Heart left ventricle (tissue), 16 donors: ENCODE results near the gene CRMP1. TPM values are rescaled to one million over a fixed set of nuclear protein-coding genes. Genes with fewer than 3 reads are reported as not detected.

Source experiments
- ATAC-seq, 4 donors: fragments of 200-7000 bp; cut with Tn5 transposase; one replicate each; pipeline ENCODE4 v1.9.1; 2020 to 2022; ENCODE audit warnings: moderate library complexity in 4 of 4, mild to moderate bottlenecking in 3 of 4, moderate number of reproducible peaks in 1 of 4
- DNase-seq, 5 donors: peaks; one replicate each; pipeline ENCODE4 v3.0.0-alpha.2; 2020
- H3K27ac ChIP-seq, 12 donors: fragments of 200-600 bp; sonication (generic) in 4 of 12; one replicate each; pipeline versions ENCODE4 v1.5.0 to v1.8.0; 2016 to 2022; ENCODE audit warnings: mild to moderate bottlenecking in 2 of 12
- H3K27me3 ChIP-seq, 9 donors: fragments of 200-600 bp; sonication (generic) in 2 of 9; one replicate each; pipeline versions ENCODE4 v1.5.1 to v1.8.0; 2016 to 2022; ENCODE audit warnings: mild to moderate bottlenecking in 3 of 9
- H3K36me3 ChIP-seq, 9 donors: fragments of 200-600 bp; sonication (generic) in 2 of 9; one replicate each; pipeline versions ENCODE4 v1.5.0 to v1.8.0; 2018 to 2022; ENCODE audit warnings: mild to moderate bottlenecking in 2 of 9
- H3K4me1 ChIP-seq, 12 donors: fragments of 200-600 bp; sonication (generic) in 4 of 12; one replicate each; pipeline versions ENCODE4 v1.5.0 to v1.8.0; 2016 to 2022; ENCODE audit warnings: mild to moderate bottlenecking in 3 of 12
- H3K4me3 ChIP-seq, 12 donors: fragments of 200-600 bp; sonication (generic) in 4 of 12; one replicate each; pipeline versions ENCODE4 v1.5.0 to v1.8.0; 2017 to 2022; ENCODE audit warnings: mild to moderate bottlenecking in 9 of 12, moderate library complexity in 4 of 12
- H3K9me3 ChIP-seq, 12 donors: fragments of 200-600 bp; sonication (generic) in 4 of 12; one replicate each; pipeline versions ENCODE4 v1.5.0 to v1.8.0; 2016 to 2022; ENCODE audit warnings: mild to moderate bottlenecking in 1 of 12
- POLR2A ChIP-seq, 2 donors: fragments of 450-650 bp; IDR thresholded peaks; one replicate each; pipeline ENCODE4 v1.6.1; 2017; ENCODE audit warnings: antibody characterized with exemption in 2 of 2, mild to moderate bottlenecking in 2 of 2, moderate library complexity in 2 of 2
- WGBS, 4 donors: extraction: QIAGEN DNeasy Blood & Tissue Kit in 2 of 4; methylation state at CpG; one replicate each; pipeline versions ENCODE4 v1.1.5 to v1.1.7; 2013 to 2018; 5-methylcytosine and 5-hydroxymethylcytosine counted together
- intact Hi-C, 10 donors: fragments of 100-400 bp; cut with DNase I; formaldehyde crosslinking; loops; one replicate each; pipeline versions ENCODE4 v1.11.1 to v1.14.2; 2022
- microRNA counts, 2 donors: library from miRNA; unstranded; fragments of <30 nt; microRNA quantifications; one replicate each; lab custom pipeline; 2016
- microRNA-seq, 4 donors: library from miRNA; unstranded; fragments of <30 nt; microRNA quantifications; one replicate each; pipeline versions ENCODE4 to v1.2.0, GENCODE V29; 2017 to 2020
- polyA plus RNA-seq, 2 donors: library from polyadenylated mRNA; stranded (reverse); fragments of 200-250 nt; gene quantifications; one replicate each; pipeline ENCODE4 v1.2.3, GENCODE V29; 2013
- total RNA-seq, 9 donors: library from RNA; depleted of rRNA in 2 of 9; stranded (reverse); fragments of >200 nt in 2 of 9; fragmentation: NEBNext Ultra II Directional in 3 of 9; extraction: Animal tissue kit (Norgen Biotek cat#: 25700) in 3 of 9; gene quantifications; one replicate each; pipeline versions ENCODE4 v1.1.0 to v1.2.4, GENCODE V29; 2016 to 2023
- TF ChIP-seq, protein P1 (sequence below), 12 donors: fragments of 200-600 bp; sonication (generic) in 4 of 12; IDR thresholded peaks; one replicate each; pipeline versions ENCODE4 v1.5.0 to v1.8.0; 2018 to 2022; ENCODE audit warnings: antibody characterized with exemption in 12 of 12, mild to moderate bottlenecking in 5 of 12
- donor health status: ischemic (EF 13 %, LVEDD 7.1; RV severe dilation, severe dysfunction).
- donor health status: healthy with polysubstance abuse.
- donor health status: DM: no; HTN: yes; CAD: no.
- donor health status: DM: no; HTN: no; CAD: no.
- donor health status: ischemic (EF 25% LVEDD 6.9; RV normal size, moderate dysfunction).
- donor health status: ischemic (EF 25% LVEDD 5.7; RV mildly dilated, moderate dysfunction).
- donor health status: healthy.
- donor health status: DM: yes; HTN: yes; CAD: no.
- donor health status: ischemic (EF 35%, LVEDD 5.7; RV mildly dilated, moderate dysfunction).
- donor health status: nonischemic (EF 11% LVEDD 7.7; RV severe dilation, severe dysfunction).
- donor health status: DM: yes; HTN: yes; CAD: no.
- donor health status: PGD.
- donor health status: ischemic (EF 29% LVEDD 5.4; RV normal size, mild dysfunction).
- donor health status: nonischemic (EF 23%, LVEDD 6.1; RV moderate dilation, normal function).

CRMP1 gene
- total and polyA plus RNA-seq, 11 donors = 0.34 to 2.4 (median 0.93) TPM

DNA sequence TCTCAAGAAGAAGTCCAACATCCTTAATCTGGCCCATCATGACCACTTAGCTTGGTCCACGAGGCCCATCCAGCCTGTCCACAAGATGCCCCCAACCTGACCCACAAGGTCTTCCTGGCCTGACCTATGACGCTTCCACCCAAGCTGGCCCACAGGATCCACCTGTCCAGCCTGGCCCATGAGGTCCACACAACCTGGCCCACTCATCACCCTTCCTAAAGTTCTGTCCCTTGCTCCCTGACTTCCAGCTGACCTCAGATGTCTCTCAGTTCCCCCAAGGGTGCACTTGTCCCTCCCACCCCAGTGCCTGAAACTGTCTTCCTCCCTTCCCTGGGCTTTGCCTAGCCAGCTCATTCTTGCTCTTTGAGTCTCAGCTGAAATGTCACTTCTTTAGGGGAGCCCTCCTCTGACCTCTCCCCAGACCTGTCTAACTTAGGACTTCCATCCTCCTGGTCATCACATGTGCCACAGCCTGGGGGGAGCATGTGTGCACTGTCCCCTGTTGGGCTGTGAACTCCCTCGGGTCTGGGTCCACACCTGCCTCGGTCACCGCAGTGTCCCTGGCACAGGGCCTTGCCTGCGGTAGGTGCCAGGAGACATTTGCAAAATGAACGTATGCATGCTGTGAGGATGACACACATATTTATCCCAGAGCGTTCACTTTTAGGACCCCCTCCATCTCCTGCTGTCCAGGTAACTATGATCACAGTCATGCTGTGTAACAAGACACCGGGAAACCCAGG lies 120.2 kb downstream of the CRMP1 start:
- ATAC-seq = peak in 1 of 4 donors; percentile 24
- H3K27ac ChIP-seq = no peak overlapping the region
- no peak overlapping the region for H3K4me3 ChIP-seq
- intact Hi-C loops = no loop called here
- peaks cover 0 to 23% (median 10%) of the 10 kb centered on the region in 12 donors for H3K9me3 ChIP-seq
- H3K4me1 ChIP-seq = no peaks in the 10 kb centered on the region
- H3K27me3 ChIP-seq = no peaks in the 10 kb centered on the region
- TF ChIP-seq POLR2A (IDR thresholded peaks at IDR 0.05) = no peak
- TF ChIP-seq, protein P1, sequence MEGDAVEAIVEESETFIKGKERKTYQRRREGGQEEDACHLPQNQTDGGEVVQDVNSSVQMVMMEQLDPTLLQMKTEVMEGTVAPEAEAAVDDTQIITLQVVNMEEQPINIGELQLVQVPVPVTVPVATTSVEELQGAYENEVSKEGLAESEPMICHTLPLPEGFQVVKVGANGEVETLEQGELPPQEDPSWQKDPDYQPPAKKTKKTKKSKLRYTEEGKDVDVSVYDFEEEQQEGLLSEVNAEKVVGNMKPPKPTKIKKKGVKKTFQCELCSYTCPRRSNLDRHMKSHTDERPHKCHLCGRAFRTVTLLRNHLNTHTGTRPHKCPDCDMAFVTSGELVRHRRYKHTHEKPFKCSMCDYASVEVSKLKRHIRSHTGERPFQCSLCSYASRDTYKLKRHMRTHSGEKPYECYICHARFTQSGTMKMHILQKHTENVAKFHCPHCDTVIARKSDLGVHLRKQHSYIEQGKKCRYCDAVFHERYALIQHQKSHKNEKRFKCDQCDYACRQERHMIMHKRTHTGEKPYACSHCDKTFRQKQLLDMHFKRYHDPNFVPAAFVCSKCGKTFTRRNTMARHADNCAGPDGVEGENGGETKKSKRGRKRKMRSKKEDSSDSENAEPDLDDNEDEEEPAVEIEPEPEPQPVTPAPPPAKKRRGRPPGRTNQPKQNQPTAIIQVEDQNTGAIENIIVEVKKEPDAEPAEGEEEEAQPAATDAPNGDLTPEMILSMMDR (IDR thresholded peaks at IDR 0.05) = no peak
- no peak for DNase-seq
- WGBS, 4 donors = 87 to 93% (median 90%) methylated on average over 6 to 9 of the region's 9 CpGs
- H3K36me3 ChIP-seq = peaks cover 0 to 10% (median 0%) of the 10 kb centered on the region in 9 donors

MicroRNAs encoded within 50 kb of the gene (microRNA counts, 767-probe panel; counts per million panel counts)
- 0 to 71.6 counts per million in 2 donors for microRNA hsa-miR-378d (lab: Ali Mortazavi, UCI)

Small RNA genes lying within 50 kb of the gene (microRNA-seq; reads per million reads assigned to microRNA genes)
- 2.4 to 6.2 (median 4.7) reads per million in 4 donors for gene MIR378D1

Other genes with a start within 250 kb of the CRMP1 start
- 1 to 10 TPM in 4 of 9 donors, under 1 TPM in 5; 0.46 to 3.1 (median 0.99) TPM for gene EVC2, start 184.5 kb downstream of the CRMP1 start, total RNA-seq
- under 1 TPM; 0.89 to 0.95 TPM for gene EVC2, start 184.5 kb downstream of the CRMP1 start, polyA plus RNA-seq
- 10 to 100 TPM in 1 of 9 donors, 1 to 10 TPM in 8; 3.1 to 11.3 (median 4.2) TPM for gene EVC, start 181.9 kb downstream of the CRMP1 start, total RNA-seq
- 1 to 10 TPM; 2.4 to 2.6 TPM for gene EVC, start 181.9 kb downstream of the CRMP1 start, polyA plus RNA-seq
- under 1 TPM in 2 of 9 donors, not detected in 7; 0.05 to 0.11 TPM for gene C4orf50, start 125.3 kb upstream of the CRMP1 start, total RNA-seq
- gene C4orf50, start 125.3 kb upstream of the CRMP1 start, polyA plus RNA-seq = not detected